ENCODE results near the gene KMT5B.

- TF ChIP-seq POLR2A (IDR thresholded peaks at IDR 0.05; ENCODE audit: low read depth, low read length) (no peak), POLR2AphosphoS5 (IDR thresholded peaks at IDR 0.05; ENCODE audit: low read depth, low read length) (no peak), SPI1 (IDR thresholded peaks at IDR 0.05; ENCODE audit: low read depth, low read length) (no peak)
Measured at GRCh38 chr11:68231621-68232020, 18.5 kb upstream of the KMT5B start.
